Smooth muscle cell of the brain vasculature (primary cell): ENCODE measurements around the gene PTEN.

Experiments
- DNase-seq: peaks from one replicate; pipeline ENCODE4 v3.0.0-alpha.2; 2012; ENCODE audit warnings: low read depth, low spot score

The PTEN gene

DNA sequence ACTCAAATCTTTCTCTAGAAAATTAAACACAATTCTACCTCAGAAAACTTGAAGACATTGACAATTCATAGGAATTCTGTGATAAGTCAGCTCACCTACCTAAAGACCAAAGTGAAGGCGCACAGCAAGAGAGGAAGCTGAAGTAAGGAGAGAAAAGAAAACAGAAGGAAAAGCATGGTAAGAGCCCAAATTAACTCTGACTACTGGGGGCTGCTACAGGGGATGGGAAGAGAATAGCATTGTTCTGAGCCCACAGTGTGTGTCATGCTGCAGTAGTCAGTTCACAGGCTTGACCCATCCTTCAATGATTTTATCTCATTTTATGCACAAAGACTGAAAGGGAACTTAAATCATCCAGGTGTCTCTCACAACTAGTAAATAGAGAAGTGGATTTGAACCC lies 111.3 kb downstream of the PTEN start:
- DNase-seq = no peak

GRCh38 chr10:87976101-87976743 lies 112.8 kb downstream of the PTEN start:
- no peak for DNase-seq

- DNase-seq = no peak
Observed at GRCh38 chr10:87978166-87978565, 114.7 kb downstream of the PTEN start.

- DNase-seq = no peak
Observed at GRCh38 chr10:87979847-87980246, 116.4 kb downstream of the PTEN start.

GRCh38 chr10:87983716-87984115 lies 120.3 kb downstream of the PTEN start:
- DNase-seq = no peak

DNA sequence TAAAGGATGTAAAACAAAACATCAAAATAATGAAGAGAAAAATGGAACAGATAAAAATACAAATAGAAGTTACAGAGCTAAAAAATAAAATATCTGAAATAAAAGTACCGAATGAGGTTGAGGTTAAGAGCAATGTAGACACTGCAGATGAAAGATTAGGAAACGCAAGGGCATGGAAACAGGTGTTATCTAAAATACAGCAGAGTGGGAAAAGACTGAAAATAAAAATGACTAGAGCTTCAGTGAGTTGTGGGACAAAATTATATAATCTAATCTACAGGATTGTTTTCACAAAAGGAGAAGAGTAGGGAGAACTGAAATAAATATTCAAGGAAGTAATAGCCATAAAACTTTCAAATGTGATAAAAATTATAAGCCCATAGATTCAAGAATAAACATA lies 123.8 kb downstream of the PTEN start:
- no peak for DNase-seq

DNA sequence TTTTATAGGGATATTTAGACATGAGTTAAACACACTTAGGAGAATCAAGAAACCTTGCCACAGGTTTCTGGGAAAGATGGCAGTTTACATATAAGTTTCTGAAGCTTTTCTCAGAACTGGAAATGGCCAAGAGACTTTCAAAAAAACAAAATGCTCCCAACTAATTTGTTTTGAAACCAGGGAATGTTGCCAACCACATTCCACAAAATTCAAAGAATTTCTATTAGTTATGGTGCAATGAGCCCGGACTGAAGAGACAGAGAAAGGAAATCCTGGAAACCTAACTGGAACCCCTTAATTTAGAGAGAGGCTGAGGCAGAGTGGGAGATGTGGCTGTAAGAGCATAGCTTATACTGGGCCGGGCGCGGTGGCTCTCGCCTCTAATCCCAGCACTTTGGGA lies 128.5 kb downstream of the PTEN start:
- no peak for DNase-seq

- no peak for DNase-seq
Observed at GRCh38 chr10:88004451-88004850, 141.0 kb downstream of the PTEN start.

DNA sequence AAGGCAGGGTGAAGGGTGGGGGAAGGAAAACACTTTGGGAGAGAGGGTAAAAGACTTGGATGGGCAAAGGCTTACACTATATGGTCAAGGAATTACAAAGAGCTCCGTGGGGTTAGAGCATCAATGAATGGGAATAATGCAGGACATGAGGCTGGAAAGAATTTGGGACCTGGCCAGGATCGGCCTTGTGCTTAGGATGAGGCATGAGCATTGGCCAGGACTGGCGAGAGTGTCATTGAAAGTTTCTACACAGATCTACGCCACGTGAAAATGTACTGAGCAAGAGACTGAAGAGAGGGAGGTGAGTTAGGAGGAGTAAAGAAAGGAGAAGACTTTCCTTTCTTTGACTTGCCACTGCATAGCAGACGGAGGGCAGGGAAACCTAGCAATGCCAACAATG lies 142.8 kb downstream of the PTEN start:
- DNase-seq = no peak

GRCh38 chr10:88008866-88009470 lies 145.5 kb downstream of the PTEN start:
- no peak for DNase-seq

DNA sequence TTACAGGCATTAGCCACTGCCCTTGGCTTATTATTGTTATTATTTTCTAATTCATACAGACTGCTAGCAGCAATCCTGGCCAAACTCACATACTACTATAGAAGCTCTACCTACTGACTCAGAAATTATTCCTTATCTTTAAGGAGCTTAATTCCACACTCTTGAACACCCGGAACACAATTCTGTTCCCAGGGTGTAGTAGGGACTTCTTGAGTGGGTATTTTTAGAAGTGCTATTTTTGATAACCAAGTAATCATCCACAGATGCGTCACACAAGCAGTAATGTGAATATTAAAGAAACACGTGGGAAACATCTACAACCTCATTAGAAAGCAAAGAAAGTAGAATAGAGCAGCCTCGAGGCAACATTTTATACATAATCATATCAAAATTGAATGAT lies 149.2 kb downstream of the PTEN start:
- no peak for DNase-seq

- DNase-seq = no peak
Observed at GRCh38 chr10:88017781-88018180, 154.4 kb downstream of the PTEN start.

DNA sequence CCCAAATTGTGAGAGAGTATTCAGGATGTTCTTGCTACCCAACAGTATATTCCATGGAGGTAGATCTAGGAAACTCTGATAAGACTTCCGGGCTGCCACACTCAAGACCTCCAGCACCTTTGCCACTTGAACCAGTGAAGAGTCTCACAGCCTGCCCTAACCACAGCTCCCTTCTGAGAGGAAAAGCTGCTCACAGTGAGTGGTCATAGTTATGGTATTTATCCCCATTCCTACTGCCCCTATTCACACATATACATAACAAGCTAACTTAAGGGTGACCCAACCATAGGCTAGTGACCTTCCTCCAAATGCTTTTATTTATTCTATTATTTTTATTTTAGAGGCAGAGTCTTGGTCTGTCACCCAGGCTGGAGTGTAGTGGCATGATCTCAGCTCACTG lies 156.3 kb downstream of the PTEN start:
- DNase-seq = no peak
